ENCODE data around the gene SELENOS. TPM values are rescaled to one million over a fixed set of nuclear protein-coding genes. Genes with fewer than 3 reads are reported as not detected.

Gene SELENOS
- polyA plus RNA-seq, 2 of the 4 experiments (the other 2 are of a cell fraction), result 97.9 to 184 TPM

Other genes with a start within 250 kb of the SELENOS start
- 27.9 and 28.1 TPM in 2 replicates for gene CHSY1, start 25.4 kb downstream of the SELENOS start, polyA plus RNA-seq (2011; rRNA removed)
- gene CHSY1, start 25.4 kb downstream of the SELENOS start, polyA plus RNA-seq (2017; fragmentation: RNase III; extraction: RNeasy Plus Mini Kit Qiagen cat#74134 plus additional on column Dnase treatment), result 16.0 to 17.7 TPM (median 17.4 TPM) in 3 replicates
- 127 and 177 TPM in 2 replicates for gene SNRPA1, start 17.8 kb upstream of the SELENOS start, polyA plus RNA-seq (2011; rRNA removed)
- gene SNRPA1, start 17.8 kb upstream of the SELENOS start, polyA plus RNA-seq (2017; fragmentation: RNase III; extraction: RNeasy Plus Mini Kit Qiagen cat#74134 plus additional on column Dnase treatment), result 137 to 142 TPM (median 140 TPM) in 3 replicates
- 15.2 and 20.1 TPM in 2 replicates for gene PCSK6, start 212.2 kb upstream of the SELENOS start, polyA plus RNA-seq (2011; rRNA removed)
- 10.0 to 11.1 TPM (median 10.8 TPM) in 3 replicates for gene PCSK6, start 212.2 kb upstream of the SELENOS start, polyA plus RNA-seq (2017; fragmentation: RNase III; extraction: RNeasy Plus Mini Kit Qiagen cat#74134 plus additional on column Dnase treatment)